GM10248 (cell line): ENCODE measurements around the gene MYH14.

Experiments
- CTCF ChIA-PET: fragments of 300-600 bp; sonication (Branson Sonifier 250); formaldehyde crosslinking; extraction: SDS; loops from one replicate; lab custom pipeline; 2021; ENCODE audit warnings: antibody characterized with exemption; lab: Yijun Ruan, JAX
- POLR2A ChIA-PET: fragments of 350-650 bp; sonication (Branson Sonifier 250); formaldehyde crosslinking; extraction: SDS; loops from one replicate; lab custom pipeline; 2020; ENCODE audit warnings: antibody characterized with exemption; lab: Yijun Ruan, JAX
- DNase-seq: peaks from one replicate; pipeline ENCODE4 v3.0.0; 2012; ENCODE audit errors: extremely low spot score
- TF ChIP-seq, protein P1 (sequence below): IDR thresholded peaks from 2 replicates; pipeline ENCODE4 v1.5.1; 2012; ENCODE audit warnings: mild to moderate bottlenecking, low read depth; ENCODE audit errors: extremely low read depth, missing control alignments, control extremely low read depth

MYH14 gene

GRCh38 chr19:50167314-50167721 is 36.1 kb upstream of the MYH14 start:
- POLR2A ChIA-PET, result no interaction called here

DNA sequence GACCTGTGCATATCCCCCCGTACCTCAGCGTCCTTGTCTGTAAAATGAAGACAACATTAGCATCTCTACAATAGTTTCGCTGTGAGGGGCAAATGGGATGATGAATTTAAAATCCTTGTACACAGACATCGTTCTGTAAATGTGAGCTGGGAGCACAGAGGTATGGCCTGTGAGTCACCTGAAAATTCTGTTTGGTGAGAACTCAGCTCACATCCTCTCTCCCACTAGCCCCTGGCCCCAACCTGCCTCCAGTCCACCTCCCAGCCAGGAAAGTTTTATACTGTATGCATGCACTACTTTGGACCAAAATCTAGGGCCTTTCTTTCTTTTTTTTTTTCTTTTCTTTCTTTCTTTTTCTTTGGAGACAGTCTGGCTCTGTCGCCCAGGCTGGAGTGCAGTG is 31.7 kb upstream of the MYH14 start:
- TF ChIP-seq, protein P1, sequence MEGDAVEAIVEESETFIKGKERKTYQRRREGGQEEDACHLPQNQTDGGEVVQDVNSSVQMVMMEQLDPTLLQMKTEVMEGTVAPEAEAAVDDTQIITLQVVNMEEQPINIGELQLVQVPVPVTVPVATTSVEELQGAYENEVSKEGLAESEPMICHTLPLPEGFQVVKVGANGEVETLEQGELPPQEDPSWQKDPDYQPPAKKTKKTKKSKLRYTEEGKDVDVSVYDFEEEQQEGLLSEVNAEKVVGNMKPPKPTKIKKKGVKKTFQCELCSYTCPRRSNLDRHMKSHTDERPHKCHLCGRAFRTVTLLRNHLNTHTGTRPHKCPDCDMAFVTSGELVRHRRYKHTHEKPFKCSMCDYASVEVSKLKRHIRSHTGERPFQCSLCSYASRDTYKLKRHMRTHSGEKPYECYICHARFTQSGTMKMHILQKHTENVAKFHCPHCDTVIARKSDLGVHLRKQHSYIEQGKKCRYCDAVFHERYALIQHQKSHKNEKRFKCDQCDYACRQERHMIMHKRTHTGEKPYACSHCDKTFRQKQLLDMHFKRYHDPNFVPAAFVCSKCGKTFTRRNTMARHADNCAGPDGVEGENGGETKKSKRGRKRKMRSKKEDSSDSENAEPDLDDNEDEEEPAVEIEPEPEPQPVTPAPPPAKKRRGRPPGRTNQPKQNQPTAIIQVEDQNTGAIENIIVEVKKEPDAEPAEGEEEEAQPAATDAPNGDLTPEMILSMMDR, result no peak
- CTCF ChIA-PET, result interaction anchor here (1.3 kb wide), 1 partner anchor 36 kb away, joined by 3 read pairs; no protein-coding TSS in a partner anchor
- POLR2A ChIA-PET, result no interaction called here
- DNase-seq, result no peak

More at GRCh38 chr19:50167314-50167721, 36.1 kb upstream of the MYH14 start:
- CTCF ChIA-PET, result no interaction called here
- DNase-seq, result no peak
- TF ChIP-seq, protein P1, result no peak

DNA sequence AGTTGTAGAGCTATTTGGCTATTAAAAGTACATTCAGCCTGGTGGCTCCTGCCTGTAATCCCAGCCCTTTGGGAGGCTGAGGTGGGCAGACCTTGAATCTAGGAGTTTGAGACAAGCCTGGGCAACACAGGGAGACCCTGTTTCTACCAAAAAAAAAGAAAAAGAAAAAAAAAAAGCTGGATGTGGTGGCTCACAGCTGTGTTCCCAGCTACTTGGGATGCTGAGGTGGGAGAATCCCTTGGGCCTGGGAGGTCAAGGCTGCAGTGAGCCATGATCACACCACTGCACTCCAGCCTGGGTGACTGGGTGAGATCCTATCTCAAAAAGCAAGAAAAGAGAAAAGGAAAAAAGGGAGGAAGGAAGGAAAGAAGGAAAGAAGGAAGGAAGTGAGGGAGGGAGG is 30.7 kb upstream of the MYH14 start:
- POLR2A ChIA-PET, result no interaction called here
- CTCF ChIA-PET, result interaction anchor here (1.7 kb wide), 1 partner anchor 16 kb away, joined by 3 read pairs; no protein-coding TSS in a partner anchor
- no peak for DNase-seq
- TF ChIP-seq, protein P1, result no peak

GRCh38 chr19:50173127-50173526 is 30.3 kb upstream of the MYH14 start:
- ChIA-PET CTCF (interaction anchor here (1.7 kb wide), 1 partner anchor 15 kb away, joined by 3 read pairs; no protein-coding TSS in a partner anchor), POLR2A (no interaction called here)
- TF ChIP-seq, protein P1, result no peak
- DNase-seq, result no peak

- ChIA-PET CTCF (interaction anchor here (1.3 kb wide), 1 partner anchor 38 kb away, joined by 3 read pairs; no protein-coding TSS in a partner anchor), POLR2A (no interaction called here)
- no peak for DNase-seq
- TF ChIP-seq, protein P1, result no peak
These were observed 29.2 kb upstream of the MYH14 start for GRCh38 chr19:50174100-50174793.

DNA sequence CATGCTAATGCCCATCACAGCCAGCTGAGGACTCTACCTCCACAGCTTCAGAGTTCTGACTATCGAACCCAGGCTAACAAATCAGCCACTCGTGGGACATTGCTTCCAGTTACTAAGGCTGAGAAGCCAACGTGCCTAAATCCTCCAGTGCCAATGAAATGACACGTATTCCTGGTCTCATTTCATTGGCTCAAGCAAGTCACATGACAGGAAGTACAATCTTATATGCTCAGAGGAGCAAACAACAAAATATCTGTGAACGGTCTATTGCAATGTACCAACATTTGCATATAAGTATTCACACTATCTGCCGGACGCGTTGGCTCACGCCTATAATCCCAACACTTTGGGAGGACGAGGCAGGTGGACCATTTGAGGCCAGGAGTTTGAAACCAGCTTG is 27.5 kb upstream of the MYH14 start:
- CTCF ChIA-PET, result no interaction called here

More for the DNA sequence above, 27.5 kb upstream of the MYH14 start:
- POLR2A ChIA-PET, result no interaction called here
- no peak for DNase-seq
- TF ChIP-seq, protein P1, result no peak
